Activated effector memory CD4-positive, alpha-beta T cell treated with anti-CD3 and anti-CD28 coated beads, Interleukin-2, amount 50 U/mL, for 16 hours (primary cell): Measurements from ENCODE around the gene SLC9A3.

Experiments
- DNase-seq: peaks from one replicate; pipeline ENCODE4 v3.0.0-alpha.2; 2020

Gene SLC9A3

DNA sequence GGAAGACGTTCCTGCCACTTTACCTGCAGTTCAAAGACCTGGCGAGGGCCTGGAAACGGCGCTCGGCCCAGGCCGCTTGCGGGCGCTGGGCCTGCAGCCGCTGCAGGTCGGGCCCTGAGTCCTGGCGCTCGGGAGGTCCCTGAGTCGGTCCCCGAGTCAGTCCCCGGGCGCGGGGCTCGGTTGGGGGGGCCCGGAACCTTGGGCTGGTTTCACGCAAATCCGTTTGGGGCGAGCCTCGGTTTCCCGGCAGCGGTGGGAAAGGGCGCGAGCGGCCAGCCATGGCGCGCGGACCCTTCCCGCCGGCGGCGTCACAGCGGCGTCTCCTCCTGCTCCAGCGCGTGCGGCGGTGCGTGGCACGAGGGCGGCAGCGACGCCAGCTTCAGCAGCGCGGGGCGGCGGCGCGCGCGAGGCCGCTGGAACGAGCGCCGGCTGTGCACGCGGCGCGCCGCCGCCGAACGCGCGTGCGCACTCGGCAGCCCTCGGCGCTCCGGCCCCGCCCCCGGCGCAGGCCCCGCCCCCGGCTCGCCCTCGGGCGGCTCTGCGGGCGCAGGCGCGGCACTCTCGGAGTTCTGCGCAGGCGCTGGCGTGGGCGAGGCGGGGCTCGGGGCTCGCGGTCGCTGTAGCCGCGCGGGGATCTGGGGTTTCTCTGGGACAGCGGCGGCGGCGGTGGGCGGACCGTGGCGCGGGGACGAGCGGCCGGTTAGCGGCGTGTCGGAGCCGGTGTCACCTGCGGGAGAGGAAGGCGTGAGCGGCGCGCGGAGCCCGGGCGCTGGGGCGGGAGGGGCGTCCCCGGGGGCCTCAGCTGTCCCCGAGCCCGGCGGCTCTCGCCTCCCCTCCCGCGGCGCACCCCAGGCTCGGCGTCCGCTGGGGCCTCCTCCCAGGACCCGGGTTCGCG, 51.3 kb downstream of the SLC9A3 start:
- peak; percentile 96 for DNase-seq

GRCh38 chr5:472076-472655, 52.1 kb downstream of the SLC9A3 start:
- peak; percentile 67 for DNase-seq

DNA sequence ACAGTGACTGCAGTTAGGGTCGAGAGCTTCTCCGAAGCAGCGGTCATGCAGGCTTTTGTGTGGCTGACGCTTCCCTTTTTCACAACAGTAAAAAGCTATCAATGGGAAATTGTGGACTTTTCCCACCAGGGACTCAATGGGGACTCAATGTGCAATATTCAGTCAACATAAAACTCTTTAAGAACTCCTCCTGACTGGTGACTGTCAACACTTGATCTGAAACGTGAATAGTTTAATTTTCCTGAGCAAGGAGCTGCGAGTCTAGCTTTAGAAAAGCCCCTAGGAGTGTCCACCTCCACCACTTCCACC, 52.5 kb downstream of the SLC9A3 start:
- no peak for DNase-seq

DNA sequence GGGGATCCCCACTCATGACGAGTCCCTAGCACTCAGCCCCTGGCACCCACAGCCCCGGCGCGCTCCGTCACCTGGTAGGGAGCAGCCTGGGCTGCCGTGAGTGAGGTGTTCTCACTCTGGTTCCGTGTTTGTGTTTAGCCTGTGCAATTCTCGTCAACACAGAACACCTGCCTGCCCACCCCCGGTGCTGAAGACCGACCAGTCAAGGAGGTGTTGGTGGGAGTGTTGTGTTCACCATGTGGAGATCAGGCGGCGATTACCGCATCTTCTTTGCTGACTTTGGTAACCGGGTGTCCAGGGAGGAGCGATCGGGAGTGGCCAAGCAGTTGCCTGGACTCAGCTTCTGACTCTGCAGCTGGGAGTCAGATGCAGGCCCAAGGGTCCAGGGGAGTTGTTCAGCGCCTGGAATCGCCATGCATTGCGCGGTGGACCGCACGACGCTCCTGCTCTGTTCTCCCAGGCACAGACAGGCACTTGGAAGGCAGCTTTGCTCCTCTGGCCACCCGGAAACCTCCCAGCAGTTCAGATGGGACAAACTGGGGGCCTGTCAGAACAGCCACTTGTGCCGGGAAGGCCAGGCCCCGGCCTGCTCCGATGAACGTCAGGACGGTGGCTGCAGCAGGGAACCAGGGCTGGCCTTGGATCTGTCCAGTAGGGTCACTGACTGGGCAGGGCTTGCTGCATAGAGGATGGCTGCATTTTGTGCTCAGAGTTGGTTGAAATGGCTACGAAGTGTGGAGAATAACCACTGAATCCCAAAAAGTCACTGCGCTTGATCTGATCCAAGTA, 53.1 kb downstream of the SLC9A3 start:
- peak; percentile 61 for DNase-seq

DNA sequence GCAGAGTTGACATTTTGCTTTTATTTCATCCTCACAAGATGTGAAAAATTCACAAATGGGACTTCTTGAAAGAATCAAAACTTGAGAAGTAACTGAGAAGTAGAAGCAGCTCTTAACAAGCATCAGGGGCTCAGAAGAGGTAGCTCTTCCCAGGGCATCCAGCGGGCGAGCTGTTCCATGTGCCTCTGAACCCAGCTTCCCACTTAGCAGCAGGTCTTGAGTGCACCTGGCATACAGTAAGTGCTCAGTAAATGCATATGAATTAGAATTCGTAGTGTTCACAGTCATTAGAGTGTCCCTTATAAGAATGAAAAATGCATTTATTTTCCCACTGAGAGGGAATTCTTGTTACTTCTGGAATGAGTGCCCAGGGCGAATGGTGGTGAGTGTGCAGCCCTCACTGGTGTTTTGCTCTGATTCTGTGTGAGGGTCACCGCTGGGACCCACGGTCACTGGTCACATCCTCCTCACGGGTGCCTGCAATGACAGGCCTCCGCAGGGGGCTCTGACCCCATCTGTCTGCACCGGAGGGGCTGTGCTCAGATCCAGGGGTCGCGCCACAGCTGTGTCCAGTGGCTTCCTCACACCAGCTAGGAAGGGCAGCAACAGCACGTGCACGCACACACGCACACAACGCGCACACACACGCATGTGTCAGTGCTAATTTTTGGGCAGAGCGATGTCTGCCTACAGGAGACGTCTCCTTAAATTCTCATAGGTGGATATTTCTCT, 54.3 kb downstream of the SLC9A3 start:
- peak; percentile 56 for DNase-seq

DNA sequence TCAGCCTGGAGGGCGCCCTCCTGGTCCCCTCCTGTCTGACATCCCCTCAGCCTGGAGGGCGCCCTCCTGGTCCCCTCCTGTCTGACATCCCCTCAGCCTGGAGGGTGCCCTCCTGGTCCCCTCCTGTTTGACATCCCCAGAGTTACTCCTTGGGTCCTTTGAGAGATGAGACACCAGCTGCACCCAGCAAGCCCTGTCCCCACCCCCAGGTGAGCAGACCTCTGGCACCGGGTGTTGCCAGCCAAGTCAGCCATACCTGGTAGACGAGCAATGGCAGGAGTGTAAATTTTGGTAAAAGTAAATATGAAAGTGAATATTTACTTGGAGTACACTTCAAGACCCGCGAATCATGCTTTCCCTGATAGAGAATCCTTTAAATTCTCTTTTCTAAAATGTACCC, 55.8 kb downstream of the SLC9A3 start:
- no peak for DNase-seq

- peak; percentile 58 for DNase-seq
Observed at GRCh38 chr5:466661-467310, 57.5 kb downstream of the SLC9A3 start.

DNA sequence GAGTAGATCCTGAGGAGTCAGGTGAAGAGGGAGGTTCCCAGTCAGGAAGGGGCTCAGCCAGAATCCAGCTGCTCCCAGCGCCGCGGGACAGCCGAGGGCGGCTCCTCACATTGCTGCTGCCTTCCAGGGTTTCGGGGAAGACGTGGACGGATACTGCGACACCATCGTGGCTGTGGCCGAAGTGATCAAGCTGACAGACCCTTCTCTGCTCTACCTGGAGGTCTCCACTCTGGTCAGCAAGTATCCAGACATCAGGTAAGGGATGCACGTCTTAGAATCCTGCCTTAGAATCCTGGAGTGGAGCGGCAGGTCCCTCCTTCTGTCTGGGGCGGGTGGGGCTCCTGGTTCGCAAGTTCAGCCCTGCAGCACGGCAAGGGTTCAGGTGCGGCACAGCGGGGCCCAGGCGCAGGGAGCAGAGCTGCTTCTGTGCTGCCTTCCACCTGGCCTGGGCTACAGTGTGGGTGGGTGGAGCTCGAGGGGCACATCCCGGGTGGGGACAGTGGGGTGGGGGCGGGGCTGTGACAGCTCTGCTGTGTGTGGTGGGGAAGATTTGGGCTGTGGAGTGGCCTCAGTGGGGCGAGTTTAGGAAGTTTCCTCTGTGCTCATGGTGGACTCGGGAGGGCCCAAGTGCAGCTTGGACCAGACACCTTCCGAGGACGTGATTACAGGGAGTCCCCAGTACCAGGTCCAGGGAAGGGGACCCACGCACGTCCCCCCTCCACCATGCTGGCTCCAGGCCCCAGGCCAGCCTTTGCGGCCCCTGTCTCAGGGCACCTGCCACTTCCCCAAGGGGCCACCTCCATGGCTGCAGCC, 58.5 kb downstream of the SLC9A3 start:
- DNase-seq: peak; percentile 54

DNA sequence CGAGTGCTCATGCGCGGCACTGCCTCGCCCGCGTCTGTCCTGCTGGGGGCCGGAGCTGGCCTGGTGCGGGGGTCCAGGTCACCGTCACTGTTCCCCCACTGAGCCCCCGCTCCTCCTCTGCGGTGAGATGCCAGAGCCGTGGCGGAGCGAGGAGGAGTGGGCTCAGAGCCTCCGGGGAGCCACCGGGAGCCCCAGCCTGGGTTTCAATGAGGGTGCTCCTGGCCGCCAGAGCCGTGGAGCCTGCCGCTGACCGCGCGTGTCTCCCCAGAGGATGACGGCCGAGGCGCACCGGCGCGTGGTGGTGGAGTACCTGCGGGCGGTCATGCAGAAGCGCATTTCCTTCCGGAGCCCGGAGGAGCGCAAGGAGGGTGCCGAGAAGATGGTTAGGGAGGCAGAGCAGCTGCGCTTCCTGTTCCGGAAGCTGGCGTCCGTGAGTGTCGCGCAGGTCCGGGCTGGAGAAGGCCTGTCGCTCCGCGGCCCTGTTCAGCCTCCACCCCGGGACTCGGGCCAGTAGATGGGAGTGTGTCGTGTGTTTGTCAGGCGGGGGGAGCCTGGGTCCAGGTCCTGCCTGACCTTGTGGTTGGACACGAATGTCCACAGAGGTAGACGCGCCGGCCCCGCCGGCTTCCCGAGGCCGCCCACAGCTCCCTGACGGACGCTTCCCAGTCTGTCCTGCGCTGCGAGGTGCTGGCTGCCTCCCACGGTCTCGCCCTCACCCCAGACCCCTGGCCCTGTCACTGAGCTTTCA, 59.2 kb downstream of the SLC9A3 start:
- peak; percentile 61 for DNase-seq

DNA sequence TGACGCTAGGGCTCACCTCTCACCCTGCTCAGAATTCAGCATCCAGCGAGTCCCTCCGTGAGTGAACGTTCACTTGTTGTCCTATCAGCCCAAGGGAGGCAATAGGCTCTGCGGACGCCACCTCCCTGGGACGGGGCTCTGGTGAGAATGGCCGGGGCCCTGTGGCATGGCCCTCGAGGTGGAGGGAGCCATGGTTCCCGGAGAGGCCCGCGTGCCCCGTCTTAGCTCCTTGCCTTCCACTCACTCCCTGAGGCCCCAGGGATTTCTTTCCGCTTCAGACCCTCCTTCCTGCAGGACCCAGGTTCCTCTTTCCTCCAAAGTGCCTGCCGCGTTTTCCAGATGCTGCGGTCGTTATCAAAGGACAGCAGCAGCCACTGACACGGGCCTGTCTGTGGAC, 59.8 kb downstream of the SLC9A3 start:
- peak; percentile 65 for DNase-seq

DNA sequence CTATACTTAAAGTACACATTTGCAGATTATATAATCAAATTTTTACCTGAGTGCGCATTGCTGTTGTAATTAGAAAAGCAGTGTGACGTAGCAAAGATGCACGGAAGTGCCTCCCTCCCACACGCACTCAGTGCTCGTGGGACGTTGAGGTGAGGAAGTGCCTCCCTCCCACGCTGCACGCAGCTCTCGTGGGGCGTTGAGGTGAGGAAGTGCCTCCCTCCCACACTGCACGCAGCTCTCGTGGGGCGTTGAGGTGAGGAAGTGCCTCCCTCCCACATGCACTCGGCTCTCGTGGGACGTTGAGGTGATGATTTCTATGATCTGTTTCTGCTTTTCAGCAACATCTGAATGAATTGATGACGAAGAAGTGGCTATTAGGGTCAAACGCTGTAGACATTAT, 60.3 kb downstream of the SLC9A3 start:
- DNase-seq: peak; percentile 94

DNA sequence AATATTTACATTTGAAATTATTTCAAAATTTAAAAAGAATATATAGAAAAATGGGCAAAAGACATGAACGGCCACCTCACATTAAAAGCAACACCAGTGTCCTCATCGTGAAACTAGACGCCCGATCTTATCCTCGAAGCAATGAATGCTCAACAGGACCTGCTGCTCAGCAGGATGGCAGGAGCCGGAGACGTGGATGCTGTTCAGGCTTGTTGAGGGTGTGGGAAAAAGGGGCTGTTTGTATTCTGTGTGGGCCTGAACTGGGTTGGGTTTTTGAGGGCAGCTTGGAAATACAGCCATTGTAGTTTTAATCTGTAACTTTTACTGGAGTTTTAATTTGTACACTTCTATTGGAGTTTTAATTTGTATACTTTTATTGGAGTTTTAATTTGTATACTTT, 60.9 kb downstream of the SLC9A3 start:
- peak; percentile 57 for DNase-seq

DNA sequence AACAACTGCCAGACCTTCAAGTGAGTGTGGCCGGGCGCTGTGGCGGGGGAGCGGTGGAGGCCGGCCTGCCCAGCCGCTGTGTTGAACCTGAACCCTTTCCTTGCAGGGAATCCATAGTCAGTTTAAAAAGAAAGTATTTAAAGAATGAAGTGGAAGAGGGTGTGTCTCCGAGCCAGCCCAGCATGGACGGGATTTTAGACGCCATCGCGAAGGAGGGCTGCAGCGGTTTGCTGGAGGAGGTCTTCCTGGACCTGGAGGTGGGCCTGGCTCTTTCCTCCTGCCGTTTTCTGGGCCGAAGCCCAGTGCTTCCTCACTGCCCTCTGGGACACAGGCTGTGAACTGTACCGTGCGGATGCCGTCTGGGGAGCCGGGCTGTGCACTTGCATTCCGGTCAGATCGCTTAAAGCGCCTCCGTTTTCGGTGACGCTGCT, 62.2 kb downstream of the SLC9A3 start:
- peak; percentile 58 for DNase-seq

GRCh38 chr5:460273-460625, 64.0 kb downstream of the SLC9A3 start:
- peak; percentile 53 for DNase-seq

DNA sequence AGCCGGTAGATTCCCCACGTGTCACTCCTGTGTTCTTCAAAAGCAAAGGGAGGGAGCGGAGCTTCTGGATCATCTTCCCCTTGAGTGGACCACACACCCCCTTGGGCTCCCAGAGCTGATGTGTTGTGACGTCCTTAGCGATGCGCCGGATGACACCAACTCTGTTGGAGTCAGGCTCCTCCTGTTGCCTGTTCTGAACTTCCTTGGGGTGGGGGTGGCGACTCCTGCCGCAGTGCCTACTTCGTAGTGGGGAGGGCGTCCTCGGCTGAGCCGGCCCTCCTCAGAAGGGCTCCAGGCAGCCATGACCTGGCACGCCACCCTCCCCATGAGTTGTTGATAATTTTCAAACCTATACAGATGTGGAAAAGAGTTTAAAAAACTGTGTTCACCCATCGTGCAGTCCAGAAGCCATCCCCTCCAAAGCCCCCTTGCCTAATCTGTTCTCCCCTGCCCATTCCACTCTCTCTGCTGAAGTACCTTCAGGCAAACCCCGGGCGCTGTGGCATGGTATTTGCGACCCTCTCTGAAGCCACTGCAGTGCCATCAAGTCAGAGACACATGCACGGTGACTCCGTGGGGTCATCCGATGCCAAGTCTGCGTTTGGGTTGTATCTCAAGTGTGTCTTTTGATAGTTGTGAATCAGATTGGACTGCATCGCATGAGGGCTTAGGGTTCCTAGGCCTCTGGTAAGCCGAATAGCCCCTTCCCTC, 64.5 kb downstream of the SLC9A3 start:
- peak; percentile 58 for DNase-seq

- DNase-seq: peak; percentile 88
Observed at GRCh38 chr5:458547-459353, 65.5 kb downstream of the SLC9A3 start.

DNA sequence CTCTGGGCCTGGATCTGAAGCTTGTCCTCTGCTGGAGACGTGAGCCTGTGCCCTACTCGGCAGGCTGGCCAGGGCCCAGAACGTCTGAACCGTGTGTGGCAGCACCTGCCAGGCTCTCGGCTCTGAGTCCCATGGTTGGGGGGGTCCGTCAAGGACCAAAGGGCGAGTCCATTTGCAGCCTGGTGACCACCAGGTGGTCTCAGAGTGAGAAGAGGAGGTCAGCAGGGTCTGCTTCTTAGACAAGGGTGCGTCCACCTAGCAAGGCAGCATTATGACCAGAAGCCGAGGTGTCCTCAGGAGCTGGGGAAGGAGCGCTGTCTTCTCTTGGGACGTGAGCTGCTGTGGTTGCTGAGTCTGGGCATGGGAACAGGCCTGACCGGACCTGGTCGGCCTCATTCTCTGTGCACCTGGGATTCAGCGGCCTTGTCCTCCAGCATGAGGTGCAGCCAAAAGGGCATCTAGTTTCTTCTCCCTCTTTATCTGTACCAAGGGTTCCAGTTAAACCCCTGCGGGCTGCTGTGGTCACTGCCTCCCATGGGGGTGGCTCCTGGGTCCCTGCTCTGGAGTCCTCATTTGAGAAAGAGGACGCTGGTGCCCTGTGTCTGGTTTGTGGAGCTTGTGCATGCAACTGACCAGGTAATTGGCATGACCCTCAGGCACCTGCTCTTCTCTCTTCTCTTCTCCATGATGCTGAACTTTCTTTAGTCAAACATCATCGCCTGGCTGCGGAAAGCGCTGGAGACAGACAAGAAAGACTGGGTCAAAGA, 66.9 kb downstream of the SLC9A3 start:
- peak; percentile 58 for DNase-seq

GRCh38 chr5:456351-457194, 67.7 kb downstream of the SLC9A3 start:
- DNase-seq: peak; percentile 42
